Measurements from ENCODE around the gene MTFR1L. TPM values are rescaled to one million over a fixed set of nuclear protein-coding genes. Genes with fewer than 3 reads are reported as not detected.
A peak's percentile ranks its signal among the peaks of the same experiment; 100 is the strongest.

MTFR1L gene
- total RNA-seq, 1 experiment from 2014 or later = 32.5 TPM

DNA sequence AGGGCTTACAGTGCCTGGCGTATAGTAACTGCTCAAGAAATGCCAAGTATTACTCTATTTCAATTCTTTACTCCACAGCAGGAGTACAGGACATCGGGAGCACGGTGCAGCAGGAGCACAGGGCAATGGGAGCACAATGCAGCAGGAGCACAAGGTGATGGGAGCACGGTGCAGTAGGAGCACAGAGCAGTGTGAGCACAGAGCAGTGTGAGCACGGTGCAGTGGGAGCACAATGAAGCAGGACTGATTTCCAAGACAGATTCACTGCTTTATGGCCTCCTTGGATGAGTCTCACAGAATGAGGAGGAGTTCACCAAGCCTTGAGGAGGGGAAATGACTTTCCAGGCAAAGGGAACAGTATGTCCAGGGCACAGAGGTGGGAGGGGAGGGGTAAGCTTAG, 60.8 kb downstream of the MTFR1L start:
- WGBS (ENCODE audit: extremely low coverage, insufficient read length, low lambda C conversion rate) = no CpG with 5 or more reads among the region's 5 CpGs
- no peak overlapping the region for H2AK5ac ChIP-seq (ENCODE audit: insufficient read length, low read length)
- H3K23ac ChIP-seq (ENCODE audit: insufficient read length, low read depth, low read length) = no peak overlapping the region
- DNase-seq = no peak
- no peak overlapping the region for H4K91ac ChIP-seq (ENCODE audit: insufficient read length, low read depth, low read length)
- Mint-ChIP-seq H3K36me3 (ENCODE audit: insufficient read depth in 1 of 3, low read depth in 3 of 3) (no peaks in the 10 kb centered on the region; a peak in 2 of 7 replicates), H3K4me1 (peaks cover 9% of the 10 kb centered on the region in 2 experiments), H3K9me3 (no peaks in the 10 kb centered on the region), H3K4me3 (no peak overlapping the region), H3K27ac (peak overlapping the region in 1 of 3 experiments; percentile 88; a peak in 1 of 7 replicates), H3K27me3 (ENCODE audit: low read depth) (peaks cover 36% of the 10 kb centered on the region)
- no peak overlapping the region for H2AFZ ChIP-seq (ENCODE audit: low read length)
- no peak overlapping the region for H2BK120ac ChIP-seq (ENCODE audit: low read depth, low read length, poor library complexity, severe bottlenecking)
- H3K23me2 ChIP-seq (ENCODE audit: insufficient read length, low read depth, low read length, poor library complexity, severe bottlenecking) = peaks cover 7% of the 10 kb centered on the region
- H3K56ac ChIP-seq (ENCODE audit: insufficient read length, low read depth, low read length) = no peak overlapping the region
- H3K27ac ChIP-seq (ENCODE audit: insufficient read length, low read depth, low read length) = no peak overlapping the region
- no peak overlapping the region for H2BK15ac ChIP-seq (ENCODE audit: low read depth, low read length)
- no peak overlapping the region for H3K9ac ChIP-seq (ENCODE audit: extremely low read depth, insufficient read length, low read length)
- no peak overlapping the region for H2BK12ac ChIP-seq (ENCODE audit: insufficient read length, low read depth, low read length)
- no peak overlapping the region for H4K8ac ChIP-seq (replicated peaks; ENCODE audit: insufficient read length, low read depth, low read length)
- no peak overlapping the region for H2BK5ac ChIP-seq (ENCODE audit: insufficient read length, low read length)
- no peaks in the 10 kb centered on the region for H3K79me1 ChIP-seq (ENCODE audit: insufficient read depth, low read depth, low read length, poor library complexity, severe bottlenecking)
- no peaks in the 10 kb centered on the region for H3K79me2 ChIP-seq (ENCODE audit: insufficient read depth, low read length)
- no peaks in the 10 kb centered on the region for H4K20me1 ChIP-seq (ENCODE audit: control insufficient read depth, insufficient read depth, insufficient read length)
- TF ChIP-seq, protein P1, sequence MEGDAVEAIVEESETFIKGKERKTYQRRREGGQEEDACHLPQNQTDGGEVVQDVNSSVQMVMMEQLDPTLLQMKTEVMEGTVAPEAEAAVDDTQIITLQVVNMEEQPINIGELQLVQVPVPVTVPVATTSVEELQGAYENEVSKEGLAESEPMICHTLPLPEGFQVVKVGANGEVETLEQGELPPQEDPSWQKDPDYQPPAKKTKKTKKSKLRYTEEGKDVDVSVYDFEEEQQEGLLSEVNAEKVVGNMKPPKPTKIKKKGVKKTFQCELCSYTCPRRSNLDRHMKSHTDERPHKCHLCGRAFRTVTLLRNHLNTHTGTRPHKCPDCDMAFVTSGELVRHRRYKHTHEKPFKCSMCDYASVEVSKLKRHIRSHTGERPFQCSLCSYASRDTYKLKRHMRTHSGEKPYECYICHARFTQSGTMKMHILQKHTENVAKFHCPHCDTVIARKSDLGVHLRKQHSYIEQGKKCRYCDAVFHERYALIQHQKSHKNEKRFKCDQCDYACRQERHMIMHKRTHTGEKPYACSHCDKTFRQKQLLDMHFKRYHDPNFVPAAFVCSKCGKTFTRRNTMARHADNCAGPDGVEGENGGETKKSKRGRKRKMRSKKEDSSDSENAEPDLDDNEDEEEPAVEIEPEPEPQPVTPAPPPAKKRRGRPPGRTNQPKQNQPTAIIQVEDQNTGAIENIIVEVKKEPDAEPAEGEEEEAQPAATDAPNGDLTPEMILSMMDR (conservative IDR thresholded peaks at IDR 0.05) = no peak
- no peak overlapping the region for H3K18ac ChIP-seq (ENCODE audit: insufficient read length, low read depth, low read length)
- H3K9me3 ChIP-seq (ENCODE audit: control insufficient read depth, low read depth, low read length) = no peaks in the 10 kb centered on the region
- no peak overlapping the region for H3K4ac ChIP-seq (ENCODE audit: low read depth, low read length)
- no peak overlapping the region for H2BK20ac ChIP-seq (ENCODE audit: low read depth, low read length, poor library complexity, severe bottlenecking)
- H4K5ac ChIP-seq (ENCODE audit: insufficient read length, low read depth, low read length) = no peak overlapping the region
- H3K4me2 ChIP-seq (ENCODE audit: insufficient read depth, insufficient read length, low read length) = no peak overlapping the region
- no peak overlapping the region for H3T11ph ChIP-seq (ENCODE audit: low read length)
- no peaks in the 10 kb centered on the region; the same call in 1 of the 2 replicates for H3K27me3 ChIP-seq (ENCODE audit: insufficient read depth, low read length)
- H3K14ac ChIP-seq (ENCODE audit: insufficient read depth, low read length) = no peak overlapping the region
- H3K4me1 ChIP-seq (ENCODE audit: insufficient read depth, low read length) = no peaks in the 10 kb centered on the region; the same call in 1 of the 2 replicates
